Measurements from ENCODE around the gene NSUN7.

Gene NSUN7

DNA sequence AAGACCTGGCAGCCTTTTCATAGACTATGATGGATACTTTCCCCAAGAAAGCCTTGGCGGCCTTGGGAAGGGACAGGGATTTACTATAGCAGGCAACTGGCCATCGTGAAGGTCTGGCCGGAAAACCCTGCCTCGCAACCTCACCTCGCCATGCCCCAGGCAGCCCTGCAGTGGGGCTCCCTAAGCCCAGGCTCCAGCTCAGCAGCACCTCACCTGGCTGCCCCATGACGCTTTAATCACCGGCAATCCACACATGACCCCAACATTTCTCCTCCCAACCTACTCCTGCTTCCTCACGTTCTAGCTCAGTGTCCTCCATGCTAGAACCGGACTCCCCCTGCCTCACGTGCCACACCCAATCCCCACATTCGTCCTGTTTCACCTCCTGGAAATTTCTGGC, 82.4 kb downstream of the NSUN7 start:
- TF ChIP-seq, protein P1, sequence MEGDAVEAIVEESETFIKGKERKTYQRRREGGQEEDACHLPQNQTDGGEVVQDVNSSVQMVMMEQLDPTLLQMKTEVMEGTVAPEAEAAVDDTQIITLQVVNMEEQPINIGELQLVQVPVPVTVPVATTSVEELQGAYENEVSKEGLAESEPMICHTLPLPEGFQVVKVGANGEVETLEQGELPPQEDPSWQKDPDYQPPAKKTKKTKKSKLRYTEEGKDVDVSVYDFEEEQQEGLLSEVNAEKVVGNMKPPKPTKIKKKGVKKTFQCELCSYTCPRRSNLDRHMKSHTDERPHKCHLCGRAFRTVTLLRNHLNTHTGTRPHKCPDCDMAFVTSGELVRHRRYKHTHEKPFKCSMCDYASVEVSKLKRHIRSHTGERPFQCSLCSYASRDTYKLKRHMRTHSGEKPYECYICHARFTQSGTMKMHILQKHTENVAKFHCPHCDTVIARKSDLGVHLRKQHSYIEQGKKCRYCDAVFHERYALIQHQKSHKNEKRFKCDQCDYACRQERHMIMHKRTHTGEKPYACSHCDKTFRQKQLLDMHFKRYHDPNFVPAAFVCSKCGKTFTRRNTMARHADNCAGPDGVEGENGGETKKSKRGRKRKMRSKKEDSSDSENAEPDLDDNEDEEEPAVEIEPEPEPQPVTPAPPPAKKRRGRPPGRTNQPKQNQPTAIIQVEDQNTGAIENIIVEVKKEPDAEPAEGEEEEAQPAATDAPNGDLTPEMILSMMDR (conservative IDR thresholded peaks at IDR 0.05; ENCODE audit: control insufficient read depth, insufficient read depth, low read depth, low read length): no peak
- H3K4me3 ChIP-seq (ENCODE audit: control insufficient read depth, low read depth, low read length): no peak overlapping the region
- DNase-seq (ENCODE audit: low read depth): no peak

DNA sequence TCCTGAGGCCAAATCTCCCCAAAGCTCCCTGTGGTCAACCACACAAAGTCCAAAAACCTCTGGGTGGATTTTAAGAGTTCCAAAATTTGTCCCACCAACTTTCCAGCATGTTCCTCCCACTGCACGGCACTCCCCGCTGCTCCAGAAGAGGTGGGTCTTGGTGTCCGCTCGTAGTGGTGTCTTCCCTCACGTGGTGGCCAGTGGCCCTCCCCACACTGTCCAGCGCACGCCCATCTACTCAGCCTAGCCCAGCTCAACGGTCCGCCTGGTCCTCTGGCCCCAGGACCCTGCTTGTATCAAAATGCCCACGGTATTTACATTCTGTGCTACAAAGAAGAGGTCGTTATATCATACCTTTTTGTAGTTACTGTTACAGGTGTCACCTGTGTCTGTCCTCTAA, 83.5 kb downstream of the NSUN7 start:
- DNase-seq (ENCODE audit: low read depth): no peak
- no peak overlapping the region for H3K4me3 ChIP-seq (ENCODE audit: control insufficient read depth, low read depth, low read length)
- TF ChIP-seq, protein P1 (conservative IDR thresholded peaks at IDR 0.05; ENCODE audit: control insufficient read depth, insufficient read depth, low read depth, low read length): no peak

DNA sequence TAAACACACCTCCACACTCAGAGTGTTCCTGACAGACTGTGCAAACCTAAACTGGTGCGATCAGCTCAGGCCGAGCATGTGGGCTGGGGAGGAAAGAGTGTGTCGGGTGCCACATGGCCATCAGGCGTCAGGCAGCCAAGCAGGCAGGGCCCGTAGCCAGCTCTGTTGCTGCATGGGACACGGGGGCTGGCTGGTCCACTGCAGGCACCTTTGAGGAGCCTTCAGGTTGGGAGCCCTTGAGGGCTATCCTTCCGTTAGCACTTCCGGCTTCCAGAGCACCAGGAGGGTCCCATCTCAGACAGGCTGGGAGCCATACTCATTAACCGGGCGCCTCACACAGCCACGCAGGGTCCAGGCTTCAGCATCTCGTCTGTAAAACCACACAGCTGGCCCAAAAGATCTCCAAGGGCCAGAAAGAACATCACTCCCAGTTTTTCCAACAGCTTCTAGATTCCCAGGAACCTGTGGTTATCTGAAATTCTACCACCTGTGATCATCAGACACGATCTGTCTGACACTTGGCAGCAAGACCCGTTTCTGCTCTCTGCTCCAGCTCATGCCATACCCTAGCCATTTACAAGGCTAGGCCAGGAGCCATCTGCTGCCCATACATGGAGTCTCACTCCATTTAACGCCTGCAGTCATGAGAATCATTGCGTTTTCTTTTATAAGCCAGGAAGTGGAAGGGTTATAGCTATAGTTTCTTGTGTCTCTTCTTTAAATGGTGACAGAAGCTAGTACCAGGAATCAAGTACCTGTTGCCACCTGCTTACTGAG, 87.5 kb downstream of the NSUN7 start:
- H3K4me3 ChIP-seq (ENCODE audit: control insufficient read depth, low read depth, low read length): no peak overlapping the region
- DNase-seq (ENCODE audit: low read depth): no peak
- TF ChIP-seq, protein P1 (conservative IDR thresholded peaks at IDR 0.05; ENCODE audit: control insufficient read depth, insufficient read depth, low read depth, low read length): no peak

DNA sequence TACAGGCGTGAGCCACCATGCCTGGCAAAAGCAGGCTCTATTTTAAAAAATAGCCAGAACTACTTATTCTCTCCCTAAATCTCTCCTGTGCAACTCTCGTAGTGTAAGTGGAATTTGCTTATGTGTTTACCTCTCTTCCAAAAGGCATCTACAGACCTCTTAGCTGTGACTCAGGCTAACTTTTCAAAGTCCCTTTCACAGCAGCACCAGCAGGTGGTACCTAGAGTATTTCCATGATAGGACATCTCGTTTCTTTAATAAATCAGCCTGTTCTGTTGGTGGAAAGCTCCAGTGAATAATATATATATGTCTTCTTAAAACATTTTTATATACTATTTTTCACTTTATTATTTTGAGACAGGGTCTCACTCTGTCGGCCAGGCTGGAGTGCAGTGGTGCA, 89.0 kb downstream of the NSUN7 start:
- H3K4me3 ChIP-seq (ENCODE audit: control insufficient read depth, low read depth, low read length): no peak overlapping the region
- TF ChIP-seq, protein P1 (conservative IDR thresholded peaks at IDR 0.05; ENCODE audit: control insufficient read depth, insufficient read depth, low read depth, low read length): peak; percentile 8
- DNase-seq (ENCODE audit: low read depth): no peak

DNA sequence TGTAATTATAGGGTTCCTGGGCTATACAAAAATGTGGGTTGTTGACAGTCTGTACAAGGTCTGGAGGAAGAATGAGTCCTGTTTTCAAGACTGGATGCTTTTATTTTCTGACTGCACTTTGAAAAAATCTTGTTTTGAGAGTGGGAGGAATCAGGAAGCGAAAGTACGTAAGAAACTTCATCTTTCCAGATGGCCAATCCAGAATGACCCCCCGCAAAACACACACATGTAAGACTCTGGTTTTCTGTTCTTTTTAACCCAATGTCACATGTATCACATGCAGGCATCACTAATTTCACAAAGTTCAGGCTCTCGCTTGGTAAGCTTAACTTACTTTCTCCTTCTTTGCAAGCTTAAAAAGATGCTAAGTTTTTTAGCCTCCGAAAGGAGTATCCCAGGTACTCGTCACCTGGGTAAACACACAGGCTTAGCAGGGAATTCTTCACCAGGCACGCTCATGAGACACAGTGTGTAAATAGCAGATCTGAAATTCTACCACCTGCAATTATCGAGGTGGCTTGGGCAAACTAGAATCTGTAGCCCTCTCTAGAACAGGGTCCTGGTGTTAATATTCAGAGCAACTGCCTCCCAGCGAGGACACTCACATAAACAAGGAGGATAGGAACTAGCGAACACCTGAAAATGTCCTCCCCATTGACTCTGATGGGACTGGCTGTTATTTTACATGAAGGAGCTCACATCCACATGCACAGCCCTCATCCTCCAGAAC, 90.7 kb downstream of the NSUN7 start:
- no peak overlapping the region for H3K4me3 ChIP-seq (ENCODE audit: control insufficient read depth, low read depth, low read length)
- DNase-seq (ENCODE audit: low read depth): no peak
- TF ChIP-seq, protein P1 (conservative IDR thresholded peaks at IDR 0.05; ENCODE audit: control insufficient read depth, insufficient read depth, low read depth, low read length): no peak

DNA sequence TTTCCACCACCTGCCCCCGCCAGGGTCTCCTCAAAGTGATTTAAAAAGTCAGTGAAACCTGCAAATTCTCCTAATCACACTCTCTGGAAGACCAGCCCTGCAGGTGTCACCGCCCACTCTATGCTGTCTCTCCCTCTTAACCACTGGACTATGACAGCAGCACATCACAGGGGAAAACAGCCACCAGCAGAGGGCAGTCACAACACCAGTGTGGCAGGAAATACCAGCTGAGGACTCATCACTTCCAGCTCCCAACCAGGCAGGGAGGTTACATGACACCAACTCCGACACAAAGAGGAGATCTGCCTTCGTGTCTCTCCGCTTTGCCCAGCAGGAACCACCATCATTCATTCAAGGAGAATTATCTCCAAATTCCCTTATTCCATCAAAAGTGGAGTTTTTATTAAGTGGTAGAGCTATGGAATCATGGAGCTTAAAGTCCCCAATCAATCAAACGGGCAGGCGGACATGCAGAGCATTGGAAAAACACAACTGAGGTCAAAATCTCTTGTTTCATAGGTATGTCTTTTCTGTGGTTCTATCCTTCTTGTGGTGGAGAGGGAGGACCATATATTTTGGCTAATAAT, 91.3 kb downstream of the NSUN7 start:
- DNase-seq (ENCODE audit: low read depth): peak; percentile 81
- TF ChIP-seq, protein P1 (conservative IDR thresholded peaks at IDR 0.05; ENCODE audit: control insufficient read depth, insufficient read depth, low read depth, low read length): peak; percentile 82
- no peak overlapping the region for H3K4me3 ChIP-seq (ENCODE audit: control insufficient read depth, low read depth, low read length)
